Urinary bladder (tissue), 4 donors: ENCODE data around the gene SLC12A3. TPM values are rescaled to one million over a fixed set of nuclear protein-coding genes. Genes with fewer than 3 reads are reported as not detected.
"Not testable (repeated sequence)": the region's sequence is repeated elsewhere in the genome, so short reads cannot be mapped to it uniquely, and the experiment has no call there.

Experiments
- DNase-seq: peaks from one replicate; pipeline ENCODE4 v3.0.0-alpha.2; 2015; ENCODE audit errors: extremely low spot score
- H3K27ac ChIP-seq: one replicate; pipeline ENCODE4 v1.5.1; 2013; ENCODE audit warnings: low read depth, mild to moderate bottlenecking, moderate library complexity
- H3K36me3 ChIP-seq: one replicate; pipeline ENCODE4 v1.6.1; 2013; ENCODE audit warnings: mild to moderate bottlenecking, moderate library complexity; ENCODE audit not compliant: insufficient read depth
- H3K4me1 ChIP-seq: one replicate; pipeline ENCODE4 v1.6.1; 2013; ENCODE audit warnings: mild to moderate bottlenecking, moderate library complexity; ENCODE audit not compliant: insufficient read depth
- H3K4me3 ChIP-seq: one replicate; pipeline ENCODE4 v1.5.1; 2013; ENCODE audit warnings: low read depth, low read length
- WGBS: extraction: QIAGEN DNeasy Blood & Tissue Kit; methylation state at CpG from one replicate; pipeline ENCODE4 v1.1.7; 2013; 5-methylcytosine and 5-hydroxymethylcytosine counted together
- polyA plus RNA-seq: library from polyadenylated mRNA; stranded (reverse); fragments of 200-250 nt; gene quantifications from one replicate; pipeline ENCODE4 v1.2.3, GENCODE V29; 2013
- total RNA-seq: library from RNA; depleted of rRNA; stranded (reverse); fragments of >200 nt; gene quantifications from one replicate; pipeline ENCODE4 v1.2.3, GENCODE V29; 2014
- donor health status: healthy with polysubstance abuse.
- donor health status: healthy.

SLC12A3 gene
- total and polyA plus RNA-seq, 2 donors: 0.06 to 0.16 TPM

DNA sequence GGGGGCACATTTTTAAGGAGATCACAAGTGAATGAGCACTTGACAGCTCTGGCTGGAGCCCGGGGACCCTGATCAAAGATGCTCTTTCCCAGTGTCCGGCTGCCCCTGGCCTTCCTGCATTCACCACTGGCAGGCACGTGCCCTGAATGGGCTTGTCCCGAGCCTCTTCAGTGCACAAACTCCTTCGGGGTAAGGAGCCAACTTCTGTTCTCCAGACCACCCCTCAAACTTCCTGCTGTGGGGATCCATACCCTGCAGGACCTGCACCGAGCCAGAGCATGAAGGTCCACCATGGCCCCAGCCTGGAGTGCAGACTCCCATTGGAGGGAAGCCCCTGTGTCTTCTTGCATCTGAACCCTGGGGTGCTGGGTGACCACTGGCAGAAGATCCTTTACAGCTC lies 9.8 kb upstream of the SLC12A3 start:
- H3K36me3 ChIP-seq: no peaks in the 10 kb centered on the region
- no peak overlapping the region for H3K4me3 ChIP-seq
- no peaks in the 10 kb centered on the region for H3K4me1 ChIP-seq
- no peak overlapping the region for H3K27ac ChIP-seq
- WGBS: 95% methylated on average over 6 of the region's 6 CpGs
- no peak for DNase-seq

DNA sequence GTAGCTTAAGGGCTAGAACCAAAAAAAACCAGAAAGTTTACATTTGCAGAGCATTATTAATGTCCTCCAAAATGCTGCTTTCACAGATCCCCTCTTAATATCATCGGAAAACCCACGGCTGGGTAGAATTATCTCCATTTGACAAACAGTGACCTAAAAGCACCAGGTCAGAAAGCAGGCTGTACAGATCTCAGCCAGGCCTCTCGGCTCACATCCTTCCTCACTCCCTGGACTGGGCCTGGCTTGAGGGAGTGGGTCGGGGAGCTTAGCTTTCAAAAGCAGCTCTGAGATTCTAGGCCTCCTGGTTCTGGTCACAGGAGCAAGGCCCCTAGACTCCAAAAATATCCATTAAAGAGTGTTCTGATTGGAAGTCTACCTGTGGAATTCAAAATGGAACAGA lies 9.1 kb upstream of the SLC12A3 start:
- 67% methylated on average over 4 of the region's 4 CpGs for WGBS
- Histone ChIP-seq H3K36me3 (no peaks in the 10 kb centered on the region), H3K27ac (no peak overlapping the region), H3K4me1 (no peaks in the 10 kb centered on the region), H3K4me3 (no peak overlapping the region)
- no peak for DNase-seq

DNA sequence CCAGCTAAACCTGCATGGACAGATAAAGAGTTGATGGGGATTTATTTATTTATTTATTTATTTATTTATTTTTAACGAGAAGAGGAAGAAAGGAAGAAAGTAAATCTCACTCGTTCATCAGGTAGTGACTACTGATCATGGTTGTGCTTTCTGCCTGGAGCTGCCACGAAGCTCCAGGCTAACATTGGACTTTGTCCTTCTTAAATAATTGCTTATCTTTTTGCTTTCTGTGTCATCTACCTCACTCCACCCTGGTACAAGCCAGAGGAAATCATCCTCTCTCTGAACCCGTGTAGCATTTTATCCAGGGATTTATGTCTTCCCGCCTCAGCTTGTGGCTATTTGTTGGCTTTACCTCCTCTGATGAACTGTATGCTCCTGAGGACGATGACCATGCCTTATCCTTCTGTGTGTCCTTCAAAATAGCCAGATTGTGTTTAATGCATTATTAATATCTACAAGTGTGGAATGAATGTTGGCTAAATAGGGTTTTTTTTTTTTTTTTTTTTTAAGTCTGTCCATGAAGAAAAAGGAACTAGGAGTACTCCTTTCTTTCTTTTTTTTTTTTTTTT lies 8.0 kb upstream of the SLC12A3 start:
- Histone ChIP-seq H3K4me1 (no peaks in the 10 kb centered on the region), H3K4me3 (no peak overlapping the region), H3K36me3 (no peaks in the 10 kb centered on the region), H3K27ac (no peak overlapping the region)
- 61% methylated on average over 6 of the region's 6 CpGs for WGBS
- no peak for DNase-seq

DNA sequence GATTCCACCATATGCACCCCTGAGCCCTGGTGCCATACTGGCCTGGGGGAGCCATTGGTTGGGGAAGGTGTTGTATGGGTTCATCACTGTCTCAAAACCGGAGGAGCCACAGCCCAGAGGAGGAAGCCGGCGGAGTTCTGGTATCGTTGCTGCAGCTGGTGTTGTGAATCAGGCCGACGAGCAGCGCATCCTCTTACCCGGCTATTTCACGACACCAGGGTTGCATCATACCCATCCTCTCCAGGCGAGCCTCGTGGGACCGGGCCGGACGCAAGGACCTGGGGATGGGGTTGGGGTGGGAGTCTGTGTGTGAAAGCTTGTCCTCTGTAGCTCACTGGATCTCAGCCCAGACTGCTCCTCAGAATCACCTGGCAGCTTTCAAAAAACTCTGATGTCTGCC lies 6.6 kb upstream of the SLC12A3 start:
- 93% methylated on average over 14 of the region's 14 CpGs for WGBS
- H3K36me3 ChIP-seq: no peaks in the 10 kb centered on the region
- no peak overlapping the region for H3K27ac ChIP-seq
- no peak overlapping the region for H3K4me3 ChIP-seq
- no peaks in the 10 kb centered on the region for H3K4me1 ChIP-seq
- DNase-seq: no peak

DNA sequence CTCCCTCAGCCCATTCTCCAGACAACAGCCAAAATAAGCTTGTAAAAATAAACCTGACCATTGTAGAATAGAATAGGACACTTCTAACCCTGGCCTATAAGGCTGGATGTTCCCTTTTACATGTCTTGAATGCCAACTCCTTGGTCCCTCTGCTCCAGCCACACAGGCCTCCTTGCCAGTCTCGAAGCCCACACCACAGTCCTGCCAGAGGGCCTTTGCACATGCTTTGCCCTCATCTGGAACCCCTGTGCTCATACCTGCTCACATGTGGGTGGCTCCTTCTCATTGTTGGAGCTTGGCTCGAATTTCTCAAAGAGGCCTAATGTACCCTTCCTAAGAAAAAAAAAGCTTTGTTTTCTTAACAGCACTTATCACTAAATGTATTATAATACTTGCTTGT lies 5.4 kb upstream of the SLC12A3 start:
- Histone ChIP-seq H3K4me3 (no peak overlapping the region), H3K4me1 (no peaks in the 10 kb centered on the region), H3K27ac (no peak overlapping the region), H3K36me3 (no peaks in the 10 kb centered on the region)
- no peak for DNase-seq
- 94% methylated on average over 2 of the region's 2 CpGs for WGBS

DNA sequence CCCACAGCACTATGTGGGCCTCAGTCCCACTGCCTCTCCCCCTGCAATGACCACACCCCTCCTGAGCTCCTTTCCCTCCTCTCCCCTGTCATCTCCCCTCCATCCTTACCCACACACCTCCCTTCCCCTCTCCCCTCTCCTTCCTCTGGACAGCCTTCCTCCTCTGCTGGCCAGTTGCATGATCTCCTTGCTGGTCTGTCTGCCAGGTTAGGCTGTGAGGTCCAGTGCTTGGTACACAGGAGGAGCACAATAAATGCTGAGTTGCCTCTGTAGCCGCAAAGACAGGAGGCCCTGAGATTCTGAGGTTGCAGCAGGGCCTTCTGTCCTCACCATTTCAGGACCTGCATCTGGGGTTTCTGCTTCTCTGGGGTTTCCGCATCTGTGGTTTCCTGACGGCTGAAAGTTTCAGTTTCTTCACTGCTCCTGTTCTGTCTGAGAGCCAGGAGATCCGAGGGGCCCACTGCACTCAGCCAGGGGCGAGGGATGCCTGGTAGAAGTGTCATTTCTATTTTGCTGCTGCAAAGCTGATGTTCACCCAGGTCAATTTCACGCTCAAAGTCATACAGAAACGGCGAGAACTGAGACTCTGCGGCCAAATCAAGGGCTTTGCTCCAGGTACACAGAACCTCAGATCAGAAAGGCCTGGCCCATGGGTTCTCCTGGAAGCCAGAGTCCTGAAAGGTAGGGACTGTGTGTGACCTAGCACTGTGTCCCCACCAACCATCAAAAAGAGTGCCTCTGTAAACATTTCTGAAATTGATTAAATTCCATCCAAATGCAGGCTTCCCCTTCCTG lies 4.6 kb upstream of the SLC12A3 start:
- Histone ChIP-seq H3K4me1 (no peaks in the 10 kb centered on the region), H3K36me3 (no peaks in the 10 kb centered on the region), H3K27ac (no peak overlapping the region), H3K4me3 (no peak overlapping the region)
- WGBS: 66% methylated on average over 9 of the region's 9 CpGs
- no peak for DNase-seq

DNA sequence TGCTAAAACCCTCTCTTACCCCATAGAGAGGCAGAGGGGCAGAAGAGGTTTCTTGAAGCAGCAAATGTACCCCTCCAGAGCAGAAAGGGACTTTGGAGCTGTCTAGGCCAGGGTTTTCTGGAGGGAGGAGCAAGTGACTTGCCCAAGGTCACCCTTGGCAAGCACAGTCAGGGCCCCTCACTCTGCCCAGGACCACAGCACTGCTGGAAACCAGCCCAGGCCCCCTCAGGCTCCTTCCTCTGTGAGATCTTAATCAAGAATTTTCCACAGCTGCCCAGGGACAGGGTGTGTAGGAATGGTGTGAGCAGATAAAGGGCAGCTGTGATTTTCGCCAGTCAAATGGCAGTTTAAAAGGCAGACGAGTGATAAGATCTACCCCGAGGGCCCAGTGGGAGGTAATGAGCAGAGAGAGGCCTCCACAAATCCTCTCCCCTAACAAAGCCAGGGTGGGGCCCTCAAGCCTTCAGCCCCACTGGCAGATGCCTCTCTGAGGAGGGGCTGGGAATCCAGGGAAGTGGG lies 3.9 kb upstream of the SLC12A3 start:
- Histone ChIP-seq H3K4me1 (no peaks in the 10 kb centered on the region), H3K36me3 (no peaks in the 10 kb centered on the region), H3K4me3 (no peak overlapping the region), H3K27ac (no peak overlapping the region)
- WGBS: 45% methylated on average over 3 of the region's 3 CpGs
- DNase-seq: no peak

DNA sequence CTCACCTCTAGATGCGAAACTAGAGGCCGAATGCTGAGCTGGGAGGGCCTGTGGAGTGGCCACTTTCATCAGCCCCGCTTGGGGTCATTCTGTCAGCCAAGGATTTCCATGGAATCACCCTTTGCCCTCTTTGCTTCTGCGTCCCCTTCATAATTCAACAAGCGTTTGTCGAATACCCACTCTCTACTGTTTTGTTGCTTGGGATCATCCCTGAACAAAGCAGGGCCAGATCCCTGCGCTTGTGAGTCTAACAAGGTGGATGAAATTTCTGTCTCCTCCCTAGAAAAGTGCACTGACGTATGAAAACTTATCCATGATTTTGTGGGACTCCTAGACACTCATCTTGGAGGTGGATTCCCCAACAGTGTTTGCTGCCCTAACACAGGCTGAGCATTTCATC lies 3.3 kb upstream of the SLC12A3 start:
- Histone ChIP-seq H3K36me3 (no peaks in the 10 kb centered on the region), H3K4me1 (no peaks in the 10 kb centered on the region), H3K4me3 (no peak overlapping the region), H3K27ac (no peak overlapping the region)
- DNase-seq: no peak
- WGBS: 95% methylated on average over 8 of the region's 8 CpGs

DNA sequence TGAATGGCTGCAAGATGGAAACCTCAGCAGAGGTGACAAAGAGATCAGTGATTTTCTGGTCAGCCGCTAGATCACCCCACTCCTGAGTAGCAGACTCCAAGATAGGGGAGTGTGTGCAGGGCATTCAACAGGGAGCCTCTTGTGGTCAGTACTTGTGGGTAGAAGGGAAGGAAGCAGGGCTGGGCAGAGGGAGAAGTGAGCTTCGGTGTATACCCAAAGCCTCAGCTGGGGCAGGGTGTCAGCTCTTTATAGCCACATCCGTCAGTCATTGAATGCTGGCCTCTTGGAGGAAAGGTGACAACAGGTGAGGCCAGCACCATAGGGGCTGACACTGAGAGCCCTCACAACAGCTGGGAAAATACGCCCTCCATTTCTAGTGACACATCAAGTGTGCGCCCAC lies 2.2 kb upstream of the SLC12A3 start:
- H3K4me1 ChIP-seq: no peaks in the 10 kb centered on the region
- H3K4me3 ChIP-seq: no peak overlapping the region
- 88% methylated on average over 5 of the region's 5 CpGs for WGBS
- H3K36me3 ChIP-seq: no peaks in the 10 kb centered on the region
- H3K27ac ChIP-seq: no peak overlapping the region
- DNase-seq: no peak

DNA sequence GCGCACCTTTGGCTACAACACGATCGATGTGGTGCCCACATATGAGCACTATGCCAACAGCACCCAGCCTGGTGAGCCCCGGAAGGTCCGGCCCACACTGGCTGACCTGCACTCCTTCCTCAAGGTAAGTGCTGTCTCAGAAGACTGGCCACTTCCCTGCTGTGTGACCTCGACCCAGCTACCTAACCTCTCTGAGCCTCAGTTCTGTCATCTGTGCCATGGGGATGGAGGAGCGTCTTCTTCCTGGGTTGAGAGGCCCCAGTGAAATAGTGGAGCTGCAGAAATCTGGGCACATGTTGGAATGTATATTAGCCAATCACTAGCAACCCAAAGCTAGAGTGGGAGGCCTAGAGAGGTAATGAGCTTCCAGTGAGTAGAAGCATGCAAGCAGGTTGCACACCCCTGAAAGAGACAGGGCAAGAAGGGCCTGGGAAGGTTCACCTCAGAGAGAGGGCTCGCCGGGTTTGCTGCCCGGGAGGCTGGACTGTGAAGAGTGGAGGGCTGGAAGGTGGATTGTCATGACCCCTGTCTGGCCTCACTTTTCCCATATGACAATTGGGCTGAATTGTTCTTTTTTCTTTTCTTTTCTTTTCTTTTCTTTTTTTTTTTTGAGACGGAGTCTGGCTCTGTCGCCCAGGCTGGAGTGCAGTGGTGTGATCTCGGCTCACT lies 521 bp downstream of the SLC12A3 start:
- DNase-seq: no peak
- Histone ChIP-seq H3K4me1 (no peaks in the 10 kb centered on the region), H3K36me3 (no peaks in the 10 kb centered on the region), H3K27ac (no peak overlapping the region), H3K4me3 (no peak overlapping the region)
- 96% methylated on average over 13 of the region's 13 CpGs for WGBS

DNA sequence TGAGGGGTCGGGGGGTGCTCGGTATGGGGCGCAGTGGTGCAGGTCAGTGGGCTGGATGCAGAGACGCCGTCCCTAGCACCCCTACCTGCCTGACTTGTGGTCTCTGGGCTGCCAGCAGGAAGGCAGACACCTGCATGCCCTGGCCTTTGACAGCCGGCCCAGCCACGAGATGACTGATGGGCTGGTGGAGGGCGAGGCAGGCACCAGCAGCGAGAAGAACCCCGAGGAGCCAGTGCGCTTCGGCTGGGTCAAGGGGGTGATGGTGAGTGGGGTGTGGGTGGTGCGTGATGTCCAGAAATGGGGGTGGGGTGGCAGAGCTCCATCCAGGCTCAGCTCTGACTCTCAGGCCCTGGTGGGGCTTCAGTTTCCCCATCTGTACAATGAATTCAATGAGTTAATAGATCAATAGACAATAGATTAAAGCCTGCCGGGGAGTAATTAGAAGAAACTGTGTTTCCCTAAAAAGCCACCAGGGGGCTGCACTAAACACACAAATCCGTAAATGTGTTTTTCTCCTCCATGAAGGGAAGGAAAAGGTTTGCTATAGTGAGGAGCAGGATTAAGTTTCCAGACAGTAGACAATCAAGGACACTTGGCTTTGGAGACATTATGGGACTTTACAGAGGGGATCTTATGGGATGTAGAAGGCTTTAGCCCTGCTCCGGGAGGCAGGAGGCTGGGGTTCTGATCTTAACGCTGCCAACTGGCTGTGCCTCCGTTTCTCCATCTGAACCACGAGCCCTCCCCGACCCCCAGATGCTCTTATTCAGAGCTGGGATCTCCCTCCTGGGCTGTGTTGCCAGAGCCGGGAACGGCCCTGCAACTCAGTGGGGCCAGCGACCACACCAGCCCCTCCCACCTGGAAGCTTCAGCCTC lies 2.2 kb downstream of the SLC12A3 start:
- DNase-seq: no peak
- no peak overlapping the region for H3K4me3 ChIP-seq
- 45% methylated on average over 23 of the region's 23 CpGs for WGBS

DNA sequence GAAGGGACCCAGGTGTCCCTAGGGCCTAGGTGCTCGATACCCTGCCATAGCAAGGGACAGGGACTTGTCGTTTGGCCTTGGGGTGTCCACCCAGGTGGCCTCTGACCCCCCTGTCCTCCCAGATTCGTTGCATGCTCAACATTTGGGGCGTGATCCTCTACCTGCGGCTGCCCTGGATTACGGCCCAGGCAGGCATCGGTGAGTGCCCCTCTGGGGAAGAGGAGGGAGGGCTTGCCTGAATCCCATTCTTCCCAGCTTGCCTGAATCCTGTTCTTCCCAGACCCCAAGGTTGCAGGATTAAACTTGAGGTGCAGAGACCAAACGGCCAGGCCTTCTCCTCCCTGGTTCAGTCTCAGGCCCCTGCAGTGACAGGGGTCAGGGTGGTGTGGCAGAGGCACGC lies 3.2 kb downstream of the SLC12A3 start:
- H3K27ac ChIP-seq: no peak overlapping the region
- no peak for DNase-seq
- no peak overlapping the region for H3K4me3 ChIP-seq
- WGBS: 93% methylated on average over 9 of the region's 9 CpGs
- no peaks in the 10 kb centered on the region for H3K4me1 ChIP-seq
- H3K36me3 ChIP-seq: no peaks in the 10 kb centered on the region

More for the DNA sequence above, 2.2 kb downstream of the SLC12A3 start:
- H3K27ac ChIP-seq: no peak overlapping the region
- H3K4me1 ChIP-seq: no peaks in the 10 kb centered on the region
- no peaks in the 10 kb centered on the region for H3K36me3 ChIP-seq

DNA sequence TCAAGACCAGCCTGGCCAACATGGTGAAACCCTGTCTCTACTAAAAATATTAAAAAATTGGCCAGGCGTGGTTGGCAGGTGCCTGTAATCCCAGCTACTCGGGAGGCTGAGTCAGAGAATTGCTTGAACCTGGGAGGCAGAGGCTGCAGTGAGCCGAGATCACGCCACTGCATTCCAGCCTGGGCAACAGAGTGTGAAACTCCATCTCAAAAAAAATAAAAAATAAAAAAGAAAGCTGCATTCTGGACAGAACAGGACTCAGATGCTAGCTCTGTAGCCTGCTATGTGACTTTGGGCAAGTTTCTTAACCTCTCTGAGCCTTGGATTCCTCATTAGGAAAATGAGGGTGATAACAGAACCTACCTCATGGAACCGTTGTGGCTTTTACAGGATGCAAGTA lies 3.8 kb downstream of the SLC12A3 start:
- WGBS: 90% methylated on average over 5 of the region's 5 CpGs

More for the DNA sequence above, 3.8 kb downstream of the SLC12A3 start:
- not testable (repeated sequence) for DNase-seq, H3K27ac ChIP-seq, H3K36me3 ChIP-seq, H3K4me3 ChIP-seq, H3K4me1 ChIP-seq
